ENCODE measurements around the gene ZEB1.

DNA sequence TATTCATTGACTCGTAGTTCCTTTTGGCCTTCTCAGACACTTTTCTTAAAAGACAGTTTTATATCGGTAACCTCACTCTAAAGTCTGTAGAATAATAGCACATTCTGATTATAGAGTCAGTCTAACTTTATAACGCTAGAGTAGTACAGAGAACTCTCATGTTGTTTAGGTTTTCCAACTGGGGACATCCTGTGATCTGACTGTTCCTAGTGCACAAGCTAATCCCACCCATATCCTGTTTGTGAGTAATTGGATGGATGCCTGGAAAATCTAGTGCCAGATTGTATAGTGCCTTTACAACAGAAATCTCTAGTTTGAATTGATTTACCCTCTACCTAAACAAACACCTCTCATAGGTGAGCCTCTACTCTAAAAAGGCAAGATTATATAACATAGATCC lies 107.4 kb downstream of the ZEB1 start:
- TF ChIP-seq POLR2A (IDR thresholded peaks at IDR 0.05), result no peak
- TF ChIP-seq, protein P1, sequence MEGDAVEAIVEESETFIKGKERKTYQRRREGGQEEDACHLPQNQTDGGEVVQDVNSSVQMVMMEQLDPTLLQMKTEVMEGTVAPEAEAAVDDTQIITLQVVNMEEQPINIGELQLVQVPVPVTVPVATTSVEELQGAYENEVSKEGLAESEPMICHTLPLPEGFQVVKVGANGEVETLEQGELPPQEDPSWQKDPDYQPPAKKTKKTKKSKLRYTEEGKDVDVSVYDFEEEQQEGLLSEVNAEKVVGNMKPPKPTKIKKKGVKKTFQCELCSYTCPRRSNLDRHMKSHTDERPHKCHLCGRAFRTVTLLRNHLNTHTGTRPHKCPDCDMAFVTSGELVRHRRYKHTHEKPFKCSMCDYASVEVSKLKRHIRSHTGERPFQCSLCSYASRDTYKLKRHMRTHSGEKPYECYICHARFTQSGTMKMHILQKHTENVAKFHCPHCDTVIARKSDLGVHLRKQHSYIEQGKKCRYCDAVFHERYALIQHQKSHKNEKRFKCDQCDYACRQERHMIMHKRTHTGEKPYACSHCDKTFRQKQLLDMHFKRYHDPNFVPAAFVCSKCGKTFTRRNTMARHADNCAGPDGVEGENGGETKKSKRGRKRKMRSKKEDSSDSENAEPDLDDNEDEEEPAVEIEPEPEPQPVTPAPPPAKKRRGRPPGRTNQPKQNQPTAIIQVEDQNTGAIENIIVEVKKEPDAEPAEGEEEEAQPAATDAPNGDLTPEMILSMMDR (IDR thresholded peaks at IDR 0.05), result no peak

Data from ovary (tissue), 3 donors.